WTC11 (cell line): ENCODE measurements around the gene SEMA4A.

ENCODE experiments used
- CBFB ChIP-seq: sonication (generic); formaldehyde crosslinking; IDR thresholded peaks from 2 replicates; pipeline ENCODE4 v1.8.1; 2022; ENCODE audit warnings: mild to moderate bottlenecking, low read depth, missing genetic modification reagents
- FOXJ3 ChIP-seq: sonication (generic); formaldehyde crosslinking; IDR thresholded peaks from 2 replicates; pipeline ENCODE4 v1.9.0; 2021; ENCODE audit warnings: missing genetic modification reagents, mild to moderate bottlenecking, borderline replicate concordance
- FOXP1 ChIP-seq: sonication (generic); formaldehyde crosslinking; IDR thresholded peaks from 2 replicates; pipeline ENCODE4 v1.8.0; 2022; ENCODE audit warnings: missing genetic modification reagents, mild to moderate bottlenecking, moderate library complexity, borderline replicate concordance
- IRF2 ChIP-seq: sonication (generic); formaldehyde crosslinking; IDR thresholded peaks from 2 replicates; pipeline ENCODE4 v1.8.0; 2022; ENCODE audit warnings: low read depth, missing genetic modification reagents, borderline replicate concordance
- TEAD1 ChIP-seq: sonication (generic); formaldehyde crosslinking; IDR thresholded peaks from 2 replicates; pipeline ENCODE4 v1.8.0; 2022; ENCODE audit warnings: mild to moderate bottlenecking, missing genetic modification reagents
- ZNF263 ChIP-seq: sonication (generic); formaldehyde crosslinking; IDR thresholded peaks from 2 replicates; pipeline ENCODE4 v1.8.1; 2022; ENCODE audit warnings: low read depth, mild to moderate bottlenecking, moderate library complexity, missing genetic modification reagents
- TF ChIP-seq, protein P1 (sequence below): fragments of 200-600 bp; IDR thresholded peaks from 2 replicates; pipeline ENCODE4 v1.8.0; 2022; ENCODE audit warnings: antibody characterized with exemption
- TF ChIP-seq, protein P2 (sequence below): sonication (generic); formaldehyde crosslinking; IDR thresholded peaks from 2 replicates; pipeline ENCODE4 v1.8.1; 2022; ENCODE audit warnings: low read depth, missing genetic modification reagents, borderline replicate concordance
- TF ChIP-seq, protein P3 (sequence below): sonication (generic); formaldehyde crosslinking; IDR thresholded peaks from 2 replicates; pipeline ENCODE4 v1.8.1; 2022; ENCODE audit warnings: low read depth, mild to moderate bottlenecking, moderate library complexity, missing genetic modification reagents, borderline replicate concordance
- TF ChIP-seq, protein P4 (sequence below): sonication (generic); formaldehyde crosslinking; IDR thresholded peaks from 2 replicates; pipeline ENCODE4 v1.8.0; 2023; ENCODE audit warnings: missing genetic modification reagents
- TF ChIP-seq, protein P5 (sequence below): sonication (generic); formaldehyde crosslinking; IDR thresholded peaks from 2 replicates; pipeline ENCODE4 v1.8.1; 2023; ENCODE audit warnings: mild to moderate bottlenecking, missing genetic modification reagents, moderate library complexity
- TF ChIP-seq, protein P6 (sequence below): sonication (generic); formaldehyde crosslinking; IDR thresholded peaks from 2 replicates; pipeline ENCODE4 v1.8.1; 2023; ENCODE audit warnings: mild to moderate bottlenecking, missing genetic modification reagents
- TF ChIP-seq, protein P7 (sequence below): sonication (generic); formaldehyde crosslinking; IDR thresholded peaks from 2 replicates; pipeline ENCODE4 v1.8.1; 2023; ENCODE audit warnings: mild to moderate bottlenecking, missing genetic modification reagents, moderate library complexity
- TF ChIP-seq, protein P8 (sequence below): sonication (generic); formaldehyde crosslinking; IDR thresholded peaks from 2 replicates; pipeline ENCODE4 v1.8.0; 2022; ENCODE audit warnings: mild to moderate bottlenecking, missing genetic modification reagents

DNA sequence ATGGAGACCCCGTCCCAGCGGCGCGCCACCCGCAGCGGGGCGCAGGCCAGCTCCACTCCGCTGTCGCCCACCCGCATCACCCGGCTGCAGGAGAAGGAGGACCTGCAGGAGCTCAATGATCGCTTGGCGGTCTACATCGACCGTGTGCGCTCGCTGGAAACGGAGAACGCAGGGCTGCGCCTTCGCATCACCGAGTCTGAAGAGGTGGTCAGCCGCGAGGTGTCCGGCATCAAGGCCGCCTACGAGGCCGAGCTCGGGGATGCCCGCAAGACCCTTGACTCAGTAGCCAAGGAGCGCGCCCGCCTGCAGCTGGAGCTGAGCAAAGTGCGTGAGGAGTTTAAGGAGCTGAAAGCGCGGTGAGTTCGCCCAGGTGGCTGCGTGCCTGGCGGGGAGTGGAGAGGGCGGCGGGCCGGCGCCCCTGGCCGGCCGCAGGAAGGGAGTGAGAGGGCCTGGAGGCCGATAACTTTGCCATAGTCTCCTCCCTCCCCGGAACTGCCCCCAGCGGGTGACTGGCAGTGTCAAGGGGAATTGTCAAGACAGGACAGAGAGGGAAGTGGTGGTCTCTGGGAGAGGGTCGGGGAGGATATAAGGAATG lies 38.4 kb upstream of the SEMA4A start:
- TF ChIP-seq, protein P1, sequence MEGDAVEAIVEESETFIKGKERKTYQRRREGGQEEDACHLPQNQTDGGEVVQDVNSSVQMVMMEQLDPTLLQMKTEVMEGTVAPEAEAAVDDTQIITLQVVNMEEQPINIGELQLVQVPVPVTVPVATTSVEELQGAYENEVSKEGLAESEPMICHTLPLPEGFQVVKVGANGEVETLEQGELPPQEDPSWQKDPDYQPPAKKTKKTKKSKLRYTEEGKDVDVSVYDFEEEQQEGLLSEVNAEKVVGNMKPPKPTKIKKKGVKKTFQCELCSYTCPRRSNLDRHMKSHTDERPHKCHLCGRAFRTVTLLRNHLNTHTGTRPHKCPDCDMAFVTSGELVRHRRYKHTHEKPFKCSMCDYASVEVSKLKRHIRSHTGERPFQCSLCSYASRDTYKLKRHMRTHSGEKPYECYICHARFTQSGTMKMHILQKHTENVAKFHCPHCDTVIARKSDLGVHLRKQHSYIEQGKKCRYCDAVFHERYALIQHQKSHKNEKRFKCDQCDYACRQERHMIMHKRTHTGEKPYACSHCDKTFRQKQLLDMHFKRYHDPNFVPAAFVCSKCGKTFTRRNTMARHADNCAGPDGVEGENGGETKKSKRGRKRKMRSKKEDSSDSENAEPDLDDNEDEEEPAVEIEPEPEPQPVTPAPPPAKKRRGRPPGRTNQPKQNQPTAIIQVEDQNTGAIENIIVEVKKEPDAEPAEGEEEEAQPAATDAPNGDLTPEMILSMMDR = no peak
- TF ChIP-seq, protein P2, sequence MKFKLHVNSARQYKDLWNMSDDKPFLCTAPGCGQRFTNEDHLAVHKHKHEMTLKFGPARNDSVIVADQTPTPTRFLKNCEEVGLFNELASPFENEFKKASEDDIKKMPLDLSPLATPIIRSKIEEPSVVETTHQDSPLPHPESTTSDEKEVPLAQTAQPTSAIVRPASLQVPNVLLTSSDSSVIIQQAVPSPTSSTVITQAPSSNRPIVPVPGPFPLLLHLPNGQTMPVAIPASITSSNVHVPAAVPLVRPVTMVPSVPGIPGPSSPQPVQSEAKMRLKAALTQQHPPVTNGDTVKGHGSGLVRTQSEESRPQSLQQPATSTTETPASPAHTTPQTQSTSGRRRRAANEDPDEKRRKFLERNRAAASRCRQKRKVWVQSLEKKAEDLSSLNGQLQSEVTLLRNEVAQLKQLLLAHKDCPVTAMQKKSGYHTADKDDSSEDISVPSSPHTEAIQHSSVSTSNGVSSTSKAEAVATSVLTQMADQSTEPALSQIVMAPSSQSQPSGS (CRISPR knock-in tag) = no peak
- TF ChIP-seq FOXJ3 (CRISPR knock-in tag) = no peak
- TF ChIP-seq, protein P3, sequence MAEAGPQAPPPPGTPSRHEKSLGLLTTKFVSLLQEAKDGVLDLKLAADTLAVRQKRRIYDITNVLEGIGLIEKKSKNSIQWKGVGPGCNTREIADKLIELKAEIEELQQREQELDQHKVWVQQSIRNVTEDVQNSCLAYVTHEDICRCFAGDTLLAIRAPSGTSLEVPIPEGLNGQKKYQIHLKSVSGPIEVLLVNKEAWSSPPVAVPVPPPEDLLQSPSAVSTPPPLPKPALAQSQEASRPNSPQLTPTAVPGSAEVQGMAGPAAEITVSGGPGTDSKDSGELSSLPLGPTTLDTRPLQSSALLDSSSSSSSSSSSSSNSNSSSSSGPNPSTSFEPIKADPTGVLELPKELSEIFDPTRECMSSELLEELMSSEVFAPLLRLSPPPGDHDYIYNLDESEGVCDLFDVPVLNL (CRISPR knock-in tag) = no peak
- TF ChIP-seq CBFB (CRISPR knock-in tag) = no peak
- TF ChIP-seq, protein P4, sequence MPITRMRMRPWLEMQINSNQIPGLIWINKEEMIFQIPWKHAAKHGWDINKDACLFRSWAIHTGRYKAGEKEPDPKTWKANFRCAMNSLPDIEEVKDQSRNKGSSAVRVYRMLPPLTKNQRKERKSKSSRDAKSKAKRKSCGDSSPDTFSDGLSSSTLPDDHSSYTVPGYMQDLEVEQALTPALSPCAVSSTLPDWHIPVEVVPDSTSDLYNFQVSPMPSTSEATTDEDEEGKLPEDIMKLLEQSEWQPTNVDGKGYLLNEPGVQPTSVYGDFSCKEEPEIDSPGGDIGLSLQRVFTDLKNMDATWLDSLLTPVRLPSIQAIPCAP (CRISPR knock-in tag) = no peak
- TF ChIP-seq TEAD1 = 0 out of 2 replicates have a peak, but pooled peaks have one; percentile 13
- TF ChIP-seq ZNF263 (CRISPR knock-in tag) = no peak
- TF ChIP-seq, protein P5, sequence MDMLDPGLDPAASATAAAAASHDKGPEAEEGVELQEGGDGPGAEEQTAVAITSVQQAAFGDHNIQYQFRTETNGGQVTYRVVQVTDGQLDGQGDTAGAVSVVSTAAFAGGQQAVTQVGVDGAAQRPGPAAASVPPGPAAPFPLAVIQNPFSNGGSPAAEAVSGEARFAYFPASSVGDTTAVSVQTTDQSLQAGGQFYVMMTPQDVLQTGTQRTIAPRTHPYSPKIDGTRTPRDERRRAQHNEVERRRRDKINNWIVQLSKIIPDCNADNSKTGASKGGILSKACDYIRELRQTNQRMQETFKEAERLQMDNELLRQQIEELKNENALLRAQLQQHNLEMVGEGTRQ (CRISPR knock-in tag) = no peak
- TF ChIP-seq, protein P6, sequence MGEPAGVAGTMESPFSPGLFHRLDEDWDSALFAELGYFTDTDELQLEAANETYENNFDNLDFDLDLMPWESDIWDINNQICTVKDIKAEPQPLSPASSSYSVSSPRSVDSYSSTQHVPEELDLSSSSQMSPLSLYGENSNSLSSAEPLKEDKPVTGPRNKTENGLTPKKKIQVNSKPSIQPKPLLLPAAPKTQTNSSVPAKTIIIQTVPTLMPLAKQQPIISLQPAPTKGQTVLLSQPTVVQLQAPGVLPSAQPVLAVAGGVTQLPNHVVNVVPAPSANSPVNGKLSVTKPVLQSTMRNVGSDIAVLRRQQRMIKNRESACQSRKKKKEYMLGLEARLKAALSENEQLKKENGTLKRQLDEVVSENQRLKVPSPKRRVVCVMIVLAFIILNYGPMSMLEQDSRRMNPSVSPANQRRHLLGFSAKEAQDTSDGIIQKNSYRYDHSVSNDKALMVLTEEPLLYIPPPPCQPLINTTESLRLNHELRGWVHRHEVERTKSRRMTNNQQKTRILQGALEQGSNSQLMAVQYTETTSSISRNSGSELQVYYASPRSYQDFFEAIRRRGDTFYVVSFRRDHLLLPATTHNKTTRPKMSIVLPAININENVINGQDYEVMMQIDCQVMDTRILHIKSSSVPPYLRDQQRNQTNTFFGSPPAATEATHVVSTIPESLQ (CRISPR knock-in tag) = no peak
- TF ChIP-seq, protein P7, sequence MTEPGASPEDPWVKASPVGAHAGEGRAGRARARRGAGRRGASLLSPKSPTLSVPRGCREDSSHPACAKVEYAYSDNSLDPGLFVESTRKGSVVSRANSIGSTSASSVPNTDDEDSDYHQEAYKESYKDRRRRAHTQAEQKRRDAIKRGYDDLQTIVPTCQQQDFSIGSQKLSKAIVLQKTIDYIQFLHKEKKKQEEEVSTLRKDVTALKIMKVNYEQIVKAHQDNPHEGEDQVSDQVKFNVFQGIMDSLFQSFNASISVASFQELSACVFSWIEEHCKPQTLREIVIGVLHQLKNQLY (CRISPR knock-in tag) = no peak
- TF ChIP-seq FOXP1 (CRISPR knock-in tag) = peak; percentile 15; the same call in 1 of the 2 replicates
- no peak for TF ChIP-seq IRF2 (CRISPR knock-in tag)
- TF ChIP-seq, protein P8, sequence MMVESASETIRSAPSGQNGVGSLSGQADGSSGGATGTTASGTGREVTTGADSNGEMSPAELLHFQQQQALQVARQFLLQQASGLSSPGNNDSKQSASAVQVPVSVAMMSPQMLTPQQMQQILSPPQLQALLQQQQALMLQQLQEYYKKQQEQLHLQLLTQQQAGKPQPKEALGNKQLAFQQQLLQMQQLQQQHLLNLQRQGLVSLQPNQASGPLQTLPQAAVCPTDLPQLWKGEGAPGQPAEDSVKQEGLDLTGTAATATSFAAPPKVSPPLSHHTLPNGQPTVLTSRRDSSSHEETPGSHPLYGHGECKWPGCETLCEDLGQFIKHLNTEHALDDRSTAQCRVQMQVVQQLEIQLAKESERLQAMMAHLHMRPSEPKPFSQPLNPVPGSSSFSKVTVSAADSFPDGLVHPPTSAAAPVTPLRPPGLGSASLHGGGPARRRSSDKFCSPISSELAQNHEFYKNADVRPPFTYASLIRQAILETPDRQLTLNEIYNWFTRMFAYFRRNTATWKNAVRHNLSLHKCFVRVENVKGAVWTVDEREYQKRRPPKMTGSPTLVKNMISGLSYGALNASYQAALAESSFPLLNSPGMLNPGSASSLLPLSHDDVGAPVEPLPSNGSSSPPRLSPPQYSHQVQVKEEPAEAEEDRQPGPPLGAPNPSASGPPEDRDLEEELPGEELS = no peak
